ENCODE data around the gene ATP10A.
"Not testable (repeated sequence)": the region's sequence is repeated elsewhere in the genome, so short reads cannot be mapped to it uniquely, and the experiment has no call there.

The ATP10A gene

DNA sequence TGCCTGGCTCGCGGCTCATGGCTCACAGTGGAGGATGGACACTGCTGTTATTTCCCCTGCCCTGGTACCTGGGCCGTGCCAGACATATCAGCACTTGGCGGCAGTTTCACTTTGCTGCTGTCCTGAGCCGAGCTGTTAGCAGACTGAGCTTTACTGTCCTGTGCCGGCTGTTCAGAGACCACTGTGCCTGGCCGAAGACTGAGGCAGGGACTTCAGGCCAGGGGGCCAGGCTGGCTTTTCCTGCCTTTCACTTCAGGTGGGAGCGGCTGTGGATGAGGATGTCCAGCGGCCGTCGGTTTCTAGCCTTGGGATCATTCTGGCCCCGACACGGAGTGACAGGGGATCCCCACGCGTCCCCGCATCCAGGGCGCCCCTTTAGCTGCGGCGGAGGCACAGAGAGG is 1.1 kb downstream of the ATP10A start:
- TF ChIP-seq, protein P1, sequence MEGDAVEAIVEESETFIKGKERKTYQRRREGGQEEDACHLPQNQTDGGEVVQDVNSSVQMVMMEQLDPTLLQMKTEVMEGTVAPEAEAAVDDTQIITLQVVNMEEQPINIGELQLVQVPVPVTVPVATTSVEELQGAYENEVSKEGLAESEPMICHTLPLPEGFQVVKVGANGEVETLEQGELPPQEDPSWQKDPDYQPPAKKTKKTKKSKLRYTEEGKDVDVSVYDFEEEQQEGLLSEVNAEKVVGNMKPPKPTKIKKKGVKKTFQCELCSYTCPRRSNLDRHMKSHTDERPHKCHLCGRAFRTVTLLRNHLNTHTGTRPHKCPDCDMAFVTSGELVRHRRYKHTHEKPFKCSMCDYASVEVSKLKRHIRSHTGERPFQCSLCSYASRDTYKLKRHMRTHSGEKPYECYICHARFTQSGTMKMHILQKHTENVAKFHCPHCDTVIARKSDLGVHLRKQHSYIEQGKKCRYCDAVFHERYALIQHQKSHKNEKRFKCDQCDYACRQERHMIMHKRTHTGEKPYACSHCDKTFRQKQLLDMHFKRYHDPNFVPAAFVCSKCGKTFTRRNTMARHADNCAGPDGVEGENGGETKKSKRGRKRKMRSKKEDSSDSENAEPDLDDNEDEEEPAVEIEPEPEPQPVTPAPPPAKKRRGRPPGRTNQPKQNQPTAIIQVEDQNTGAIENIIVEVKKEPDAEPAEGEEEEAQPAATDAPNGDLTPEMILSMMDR (IDR thresholded peaks at IDR 0.05; ENCODE audit: low read depth, low read length, missing control alignments), result no peak
- in situ Hi-C loops (cut with HindIII; ENCODE audit: low sequenced_read_pairs), result no loop called here
- H3K4me3 ChIP-seq (ENCODE audit: low read depth, low read length), result peak overlapping the region; percentile 54
- DNase-seq (ENCODE audit: low read depth), result no peak

DNA sequence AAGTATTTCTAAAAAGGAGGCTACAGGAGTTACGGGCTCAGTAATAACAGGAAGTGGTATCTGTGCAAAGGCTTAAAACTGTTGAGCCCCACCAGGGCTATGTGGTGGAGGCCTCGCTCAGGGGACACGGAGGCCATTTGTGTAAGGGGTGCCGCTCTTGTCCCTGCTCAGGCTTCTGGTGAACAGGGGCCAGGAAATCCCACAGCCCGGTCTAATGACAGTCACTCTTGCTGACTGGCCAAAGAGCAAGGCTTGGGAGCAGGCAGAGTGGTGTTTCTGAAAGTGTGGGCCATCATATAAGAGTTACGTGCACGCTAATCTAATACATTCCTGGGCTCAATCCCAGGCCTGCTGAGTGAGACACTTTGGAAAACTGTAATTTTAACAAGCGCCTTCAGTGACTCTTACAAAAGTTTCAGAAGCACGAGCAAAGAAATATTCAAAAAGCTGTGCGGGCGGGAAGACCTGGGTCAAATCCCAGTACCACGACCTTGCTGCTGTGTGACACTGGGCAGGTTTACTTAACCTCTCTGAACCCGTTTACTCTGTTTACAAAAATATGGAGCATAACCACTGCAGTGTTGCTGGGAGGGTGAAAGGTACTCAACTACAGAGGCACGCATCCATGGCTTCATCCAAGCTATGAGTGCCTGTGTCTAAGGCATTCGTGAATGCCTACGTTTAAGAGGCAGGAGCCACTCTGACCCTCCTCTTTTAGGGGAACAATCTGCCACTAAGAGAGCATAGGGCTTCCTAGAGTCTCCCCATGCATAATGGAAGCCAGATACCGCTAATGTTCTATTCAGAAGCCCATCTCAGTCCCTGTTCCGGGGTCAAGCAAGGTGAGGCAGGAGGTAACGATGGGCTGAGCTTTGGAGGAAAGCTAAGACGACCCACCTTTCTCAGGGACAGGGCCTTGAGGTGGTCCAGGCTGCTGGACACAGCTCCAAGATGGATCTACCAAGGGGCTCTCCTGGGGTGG is 2.0 kb downstream of the ATP10A start:
- TF ChIP-seq, protein P1 (IDR thresholded peaks at IDR 0.05; ENCODE audit: low read depth, low read length, missing control alignments), result no peak
- peak overlapping the region; percentile 54 for H3K4me3 ChIP-seq (ENCODE audit: low read depth, low read length)
- in situ Hi-C loops (cut with HindIII; ENCODE audit: low sequenced_read_pairs), result no loop called here
- DNase-seq (ENCODE audit: low read depth), result no peak

DNA sequence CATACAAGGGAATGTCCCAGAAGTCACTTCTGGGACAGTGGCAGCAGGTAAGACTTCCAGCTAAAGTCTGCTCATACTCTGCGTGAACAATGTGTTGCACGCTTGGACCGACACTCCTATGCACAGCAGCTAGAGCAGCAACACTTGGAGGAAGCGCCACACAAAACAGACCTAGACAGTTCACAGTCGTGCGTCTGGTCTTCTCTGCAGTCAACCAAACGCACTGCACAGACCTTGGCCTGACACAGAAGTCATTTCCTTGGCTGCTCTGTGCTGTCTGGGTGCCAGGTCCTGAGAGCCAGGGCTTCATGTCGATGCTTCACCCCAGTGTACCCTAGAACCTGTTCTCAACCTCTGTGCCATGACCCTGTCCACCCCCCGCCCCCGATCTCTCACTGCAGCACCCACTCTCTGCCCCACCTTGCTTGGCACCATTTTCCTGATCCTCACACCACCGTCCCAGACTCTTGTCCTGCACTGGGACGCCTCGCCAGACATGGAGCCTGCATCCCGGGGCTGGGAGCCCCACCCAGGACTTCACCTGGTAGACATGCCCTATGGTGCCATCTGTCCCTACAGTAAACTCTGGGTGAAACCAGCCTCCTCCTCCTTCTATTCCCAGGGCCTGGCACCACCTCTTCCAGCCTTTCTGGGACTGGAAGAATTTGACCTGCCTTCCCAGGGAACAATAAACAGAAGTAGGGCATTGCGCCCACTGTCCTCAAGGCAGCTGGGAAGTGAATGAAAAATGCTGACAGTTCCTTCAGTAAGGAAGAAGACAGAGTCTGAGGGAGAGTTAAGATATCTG is 3.1 kb downstream of the ATP10A start:
- in situ Hi-C loops (cut with HindIII; ENCODE audit: low sequenced_read_pairs), result no loop called here
- H3K4me3 ChIP-seq (ENCODE audit: low read depth, low read length), result no peak overlapping the region
- TF ChIP-seq, protein P1 (IDR thresholded peaks at IDR 0.05; ENCODE audit: low read depth, low read length, missing control alignments), result no peak
- DNase-seq (ENCODE audit: low read depth), result no peak

DNA sequence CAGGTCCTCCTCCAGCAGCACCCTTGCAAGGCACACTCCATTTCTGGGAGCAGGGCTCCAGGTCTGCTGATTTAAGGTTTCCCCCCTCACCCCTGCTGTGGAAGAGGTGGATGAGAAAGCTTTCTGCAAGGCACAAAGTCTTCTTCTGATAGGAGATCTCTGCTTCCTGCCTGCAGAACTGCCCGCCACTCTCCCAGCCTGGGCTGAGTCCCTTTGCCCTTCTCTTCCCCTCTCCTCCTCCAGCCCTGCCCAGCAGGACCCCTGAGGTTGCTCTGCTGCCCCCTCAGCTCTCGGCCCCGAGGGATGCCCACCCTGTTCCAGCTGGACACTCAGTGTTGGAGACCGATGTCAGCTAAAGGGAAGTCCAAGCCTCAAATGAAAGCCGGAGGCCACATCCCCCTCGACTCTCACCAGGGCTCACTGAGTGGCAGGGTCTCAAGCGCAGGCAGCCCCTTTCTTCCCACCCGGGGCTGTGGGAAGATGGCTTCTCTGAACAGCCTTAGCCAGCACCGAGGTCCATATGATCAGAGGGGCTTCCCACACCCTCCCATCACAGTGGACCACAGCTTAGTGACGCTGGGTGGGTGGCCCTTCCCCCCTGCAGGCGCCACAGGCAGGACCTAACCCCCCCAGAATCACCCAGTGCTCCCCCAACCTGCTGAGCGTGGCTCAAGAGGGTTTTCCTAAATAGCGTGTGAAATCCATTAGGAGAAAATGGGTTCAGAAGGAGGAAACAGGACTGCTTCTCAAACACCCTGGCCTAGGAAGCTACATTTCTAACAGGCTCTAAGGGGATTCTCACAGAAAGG is 4.0 kb downstream of the ATP10A start:
- in situ Hi-C loops (cut with HindIII; ENCODE audit: low sequenced_read_pairs), result no loop called here
- TF ChIP-seq, protein P1 (IDR thresholded peaks at IDR 0.05; ENCODE audit: low read depth, low read length, missing control alignments), result no peak
- DNase-seq (ENCODE audit: low read depth), result no peak

DNA sequence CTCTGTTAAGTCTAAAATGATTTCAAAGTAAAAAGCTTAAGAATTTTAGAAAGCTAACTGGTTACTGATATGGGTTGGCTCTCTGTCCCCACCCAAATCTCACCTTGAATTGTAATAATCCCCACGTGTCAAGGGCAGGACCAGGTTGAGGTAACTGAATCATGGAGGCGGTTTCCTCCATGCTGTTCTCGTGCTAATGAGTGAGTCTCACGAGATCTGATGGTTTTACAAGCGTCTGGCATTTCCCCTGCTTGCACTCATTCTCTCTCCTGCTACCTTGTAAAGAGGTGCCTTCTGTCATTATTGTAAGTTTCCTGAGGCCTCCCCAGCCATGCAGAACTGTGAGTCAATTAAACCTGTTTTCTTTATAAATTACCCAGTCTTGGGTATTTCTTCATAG is 7.1 kb downstream of the ATP10A start:
- H3K4me3 ChIP-seq (ENCODE audit: low read depth, low read length); DNase-seq (ENCODE audit: low read depth); in situ Hi-C loops (cut with HindIII; ENCODE audit: low sequenced_read_pairs): not testable (repeated sequence)

More for the DNA sequence above, 4.0 kb downstream of the ATP10A start:
- H3K4me3 ChIP-seq (ENCODE audit: low read depth, low read length), result no peak overlapping the region

DNA sequence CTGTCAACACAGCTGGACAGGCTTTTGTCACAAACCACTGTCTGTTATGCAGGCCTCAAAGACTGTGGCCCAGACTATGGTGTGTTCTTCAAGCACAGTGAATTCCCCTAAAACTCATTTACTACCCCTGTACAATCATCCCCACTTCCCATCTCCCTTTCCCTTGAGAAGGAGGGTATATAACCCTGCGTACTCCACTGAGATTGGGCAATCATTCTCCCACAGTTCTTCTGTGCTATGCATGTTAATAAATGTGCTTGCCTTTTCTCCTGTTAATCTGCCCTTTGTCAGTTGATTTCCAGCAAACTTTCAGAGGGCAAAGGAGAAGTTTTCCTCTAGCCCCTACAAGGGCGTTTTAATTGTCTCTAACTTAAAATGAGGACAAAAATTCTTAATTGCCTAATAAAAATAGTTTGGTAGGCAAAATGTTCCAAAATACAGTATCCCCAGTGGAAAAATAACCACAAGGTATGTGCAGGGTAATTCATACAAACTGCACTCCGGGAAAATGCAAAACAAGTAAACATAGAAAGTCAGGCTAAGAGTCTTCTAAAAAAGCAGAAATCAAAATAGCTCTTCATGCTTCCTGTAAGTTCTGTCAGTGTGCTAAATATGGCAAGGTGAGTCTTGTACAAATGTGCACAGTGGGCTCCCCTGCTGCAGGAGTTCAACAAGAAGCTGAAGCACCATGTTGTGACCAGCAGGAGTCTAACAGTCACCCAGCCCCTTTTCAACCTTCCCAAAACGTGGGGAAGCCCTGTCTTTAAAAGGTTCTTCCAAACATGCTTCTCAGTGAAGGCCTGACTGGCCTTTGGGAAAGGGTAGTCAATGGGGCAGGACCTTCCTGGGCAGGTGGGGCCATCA is 10.2 kb downstream of the ATP10A start:
- TF ChIP-seq, protein P1 (IDR thresholded peaks at IDR 0.05; ENCODE audit: low read depth, low read length, missing control alignments), result no peak
- H3K4me3 ChIP-seq (ENCODE audit: low read depth, low read length), result no peak overlapping the region
- in situ Hi-C loops (cut with HindIII; ENCODE audit: low sequenced_read_pairs), result no loop called here
- DNase-seq (ENCODE audit: low read depth), result no peak
